GM10847 (cell line): ENCODE measurements around the gene LCORL.

Experiments
- POLR2A ChIP-seq: IDR thresholded peaks from 2 replicates; pipeline ENCODE4 v1.6.1; 2011; ENCODE audit not compliant: insufficient read length; ENCODE audit errors: extremely low read depth

Gene LCORL

DNA sequence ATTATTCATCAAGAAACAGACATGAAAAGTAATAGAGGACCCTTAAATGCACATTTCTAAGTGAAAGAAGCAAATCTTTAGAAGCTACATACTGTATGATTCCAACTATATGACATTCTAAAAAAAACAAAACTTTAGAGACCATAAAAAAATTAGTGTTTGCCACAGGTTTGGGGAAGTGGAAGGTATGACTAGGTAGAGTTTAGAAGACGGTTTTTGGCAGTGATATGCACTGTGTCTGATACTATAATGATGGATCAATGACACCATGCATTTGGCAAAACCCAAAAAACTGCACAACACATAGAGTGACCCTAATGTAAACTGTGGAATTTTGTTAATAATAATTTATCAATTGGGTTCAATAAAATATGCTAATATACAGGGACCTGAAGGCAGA, 54.5 kb downstream of the LCORL start:
- TF ChIP-seq POLR2A = no peak

GRCh38 chr4:17966312-17966711, 55.2 kb downstream of the LCORL start:
- TF ChIP-seq POLR2A = no peak

- no peak for TF ChIP-seq POLR2A
Observed at GRCh38 chr4:17964576-17964975, 57.0 kb downstream of the LCORL start.

DNA sequence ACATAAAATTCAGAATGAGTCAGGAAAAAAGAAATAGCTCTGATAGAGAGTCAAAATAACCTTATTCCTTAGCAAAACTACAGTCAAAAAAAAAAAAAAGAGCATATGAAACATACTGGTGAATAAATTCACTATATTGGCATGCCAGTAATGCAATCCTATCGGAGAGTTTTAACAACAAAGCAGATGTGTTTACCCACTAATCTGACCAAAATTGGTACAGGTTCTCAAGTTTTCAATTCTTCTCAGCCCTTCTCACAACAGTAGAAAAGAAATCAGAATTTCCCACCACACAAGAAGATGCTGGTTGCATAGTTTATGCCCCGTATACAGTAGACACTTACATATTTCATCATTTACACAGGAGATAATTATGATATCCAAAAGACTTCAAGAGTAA, 59.4 kb downstream of the LCORL start:
- no peak for TF ChIP-seq POLR2A

DNA sequence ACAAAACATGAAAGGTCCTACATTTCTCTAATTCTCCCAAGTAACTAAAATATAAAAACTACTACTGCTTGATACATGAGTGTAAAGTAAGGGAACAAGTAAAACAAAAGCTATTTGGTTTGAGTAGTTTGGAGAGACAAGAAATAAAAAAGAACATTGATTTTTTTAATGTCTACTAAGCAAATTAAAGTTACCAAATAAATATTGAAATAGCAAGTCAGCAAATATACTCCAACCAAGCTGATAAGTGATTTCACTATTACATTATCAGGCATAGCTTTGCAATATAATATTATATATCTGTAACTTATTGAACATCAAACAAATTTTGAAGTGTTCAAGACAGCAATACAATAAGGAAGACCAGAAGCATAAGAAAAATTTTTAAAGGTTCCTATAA, 60.3 kb downstream of the LCORL start:
- TF ChIP-seq POLR2A = no peak

DNA sequence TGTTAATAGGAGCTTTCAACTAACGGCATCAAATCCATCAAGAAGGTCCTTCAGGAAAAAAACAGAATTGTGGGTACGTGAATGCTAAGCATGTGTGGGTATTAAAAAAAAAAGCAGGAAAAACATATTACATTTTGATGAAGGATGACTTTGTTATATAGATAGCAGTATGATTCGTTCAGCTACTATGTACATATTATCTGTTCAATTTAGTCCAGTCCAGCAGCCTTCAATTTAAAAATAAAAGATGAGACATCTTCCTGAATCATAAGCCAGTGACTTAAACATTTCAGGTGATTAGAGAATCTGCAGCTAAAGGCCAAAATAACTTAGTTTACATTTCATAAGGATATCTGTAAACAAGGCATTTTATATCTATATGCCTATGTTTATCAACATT, 63.4 kb downstream of the LCORL start:
- TF ChIP-seq POLR2A = no peak

DNA sequence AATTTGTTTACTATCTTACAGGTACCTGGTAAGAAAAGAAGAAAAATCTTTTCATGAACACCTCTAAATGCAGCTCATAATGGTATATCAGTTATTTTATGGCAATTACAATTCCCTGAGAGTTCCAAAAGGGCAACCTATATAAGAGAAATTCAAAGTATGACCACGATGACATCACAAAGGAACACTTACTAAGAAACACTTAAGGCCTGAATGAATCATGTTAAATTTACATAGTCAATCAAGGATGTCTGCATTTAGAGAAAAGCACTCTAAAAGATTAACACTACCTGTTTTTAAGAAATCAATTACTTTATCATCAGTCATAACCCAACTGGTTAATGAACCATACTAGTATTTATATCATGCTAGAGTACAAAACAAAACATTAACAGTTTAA, 63.9 kb downstream of the LCORL start:
- no peak for TF ChIP-seq POLR2A

GRCh38 chr4:17956245-17956644, 65.3 kb downstream of the LCORL start:
- no peak for TF ChIP-seq POLR2A

- no peak for TF ChIP-seq POLR2A
Observed at GRCh38 chr4:17945303-17945702, 76.3 kb downstream of the LCORL start.

GRCh38 chr4:17941731-17942130, 79.8 kb downstream of the LCORL start:
- no peak for TF ChIP-seq POLR2A

DNA sequence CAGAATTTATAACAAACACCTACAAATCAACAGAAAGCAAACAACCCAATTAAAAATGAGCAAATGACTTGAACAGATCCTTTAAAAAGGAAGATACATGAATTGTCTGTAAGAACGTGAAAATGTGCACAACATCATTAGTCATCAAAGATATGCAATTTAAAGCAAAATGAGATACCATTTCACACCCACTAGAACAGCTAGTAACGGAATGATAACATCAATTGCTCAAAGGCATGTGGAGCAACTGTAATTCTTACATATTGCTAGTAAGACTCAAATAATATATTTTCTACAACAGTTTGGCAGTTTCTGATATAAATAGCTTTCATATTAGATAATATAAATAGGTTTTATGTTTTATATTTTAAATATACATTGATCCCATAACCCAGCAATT, 82.5 kb downstream of the LCORL start:
- no peak for TF ChIP-seq POLR2A

DNA sequence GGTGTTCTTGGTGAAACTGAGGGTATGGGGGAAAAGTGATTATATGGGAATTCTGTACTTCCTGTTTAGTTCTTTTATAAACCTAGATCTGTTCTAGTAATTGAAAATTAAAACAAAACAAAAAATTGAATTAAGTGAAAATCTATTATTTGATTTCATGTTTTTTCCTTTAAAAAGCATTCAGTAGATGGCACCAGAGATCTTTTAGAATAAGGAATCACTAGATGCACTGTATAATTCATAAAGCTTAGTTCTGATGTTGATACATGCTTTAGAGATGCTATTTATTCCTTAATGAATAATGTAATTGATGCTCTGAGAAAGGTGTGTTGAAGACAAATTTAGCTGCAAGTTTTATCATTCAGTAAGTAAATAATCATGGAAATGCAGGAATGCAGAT, 87.3 kb downstream of the LCORL start:
- TF ChIP-seq POLR2A = no peak

- TF ChIP-seq POLR2A = no peak
Observed at GRCh38 chr4:17933126-17933525, 88.4 kb downstream of the LCORL start.

DNA sequence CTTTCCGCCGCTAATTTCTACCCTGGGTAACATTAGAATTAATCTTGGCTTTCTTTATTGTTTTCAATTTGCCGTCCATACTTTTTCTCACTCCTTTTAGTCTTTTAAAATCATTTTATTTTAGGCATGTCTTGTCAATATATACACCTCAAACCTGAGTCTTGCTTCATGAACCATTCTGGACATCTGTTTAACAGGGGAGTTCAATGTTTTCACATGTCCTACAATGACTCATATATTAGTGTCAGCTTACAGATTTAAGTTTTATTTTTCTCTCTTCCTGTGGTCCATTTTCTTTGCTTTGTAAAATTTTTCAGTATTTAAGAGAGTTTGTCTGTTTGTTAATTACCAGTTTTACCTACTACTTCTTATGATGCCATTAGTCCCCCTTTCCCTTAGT, 89.5 kb downstream of the LCORL start:
- no peak for TF ChIP-seq POLR2A

DNA sequence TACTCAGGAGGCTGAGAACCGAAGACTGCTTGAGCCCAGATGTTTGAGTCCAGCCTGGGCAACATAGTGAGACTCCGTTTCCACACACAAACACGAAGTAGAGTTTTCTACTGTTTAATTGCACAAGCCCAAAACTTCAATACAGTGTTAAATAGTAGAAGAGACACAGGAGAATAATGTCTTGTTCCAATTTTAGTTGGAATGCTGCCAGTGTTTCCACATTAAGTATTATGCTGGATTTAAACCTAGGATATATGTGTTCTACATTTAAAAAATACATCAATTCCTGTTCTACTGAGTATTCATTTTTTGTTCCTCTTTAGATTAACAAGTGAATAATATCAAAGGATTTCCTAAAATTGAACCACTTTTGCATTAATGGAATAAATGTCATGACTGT, 91.3 kb downstream of the LCORL start:
- TF ChIP-seq POLR2A = no peak

- TF ChIP-seq POLR2A = no peak
Observed at GRCh38 chr4:17924189-17924588, 97.4 kb downstream of the LCORL start.

- TF ChIP-seq POLR2A = no peak
Observed at GRCh38 chr4:17921451-17921850, 100.1 kb downstream of the LCORL start.

GRCh38 chr4:17920681-17921080, 100.9 kb downstream of the LCORL start:
- TF ChIP-seq POLR2A = no peak
